ENCODE data around the gene VSTM2L.

VSTM2L gene

GRCh38 chr20:37869334-37869861, 33.5 kb upstream of the VSTM2L start:
- Histone ChIP-seq H3K4me1 (ENCODE audit: control insufficient read depth, insufficient read depth, low read length) (peaks cover 12% of the 10 kb centered on the region), H3K9me3 (ENCODE audit: control insufficient read depth, insufficient read depth, low read depth, low read length) (no peaks in the 10 kb centered on the region), H3K36me3 (ENCODE audit: control insufficient read depth, insufficient read depth, low read length) (peaks cover 4% of the 10 kb centered on the region)

GRCh38 chr20:37870294-37870693, 32.6 kb upstream of the VSTM2L start:
- no peaks in the 10 kb centered on the region for H3K27me3 ChIP-seq (ENCODE audit: control insufficient read depth, insufficient read depth, low read length)
- H3K36me3 ChIP-seq (ENCODE audit: control insufficient read depth, insufficient read depth, low read length), result peaks cover 4% of the 10 kb centered on the region
- H3K4me3 ChIP-seq (ENCODE audit: low read depth, low read length), result no peak overlapping the region
- H3K27ac ChIP-seq (ENCODE audit: low read depth, low read length), result no peak overlapping the region
- H3K4me1 ChIP-seq (ENCODE audit: control insufficient read depth, insufficient read depth, low read length), result peaks cover 12% of the 10 kb centered on the region
- no peak overlapping the region for H3K9ac ChIP-seq (ENCODE audit: low read length)
- H3K9me3 ChIP-seq (ENCODE audit: control insufficient read depth, insufficient read depth, low read depth, low read length), result no peaks in the 10 kb centered on the region

More at GRCh38 chr20:37869334-37869861, 33.5 kb upstream of the VSTM2L start:
- Histone ChIP-seq H3K9ac (ENCODE audit: low read length) (no peak overlapping the region), H3K27me3 (ENCODE audit: control insufficient read depth, insufficient read depth, low read length) (no peaks in the 10 kb centered on the region), H3K4me3 (ENCODE audit: low read depth, low read length) (no peak overlapping the region), H3K27ac (ENCODE audit: low read depth, low read length) (peak overlapping the region; percentile 46)

GRCh38 chr20:37871751-37872150, 31.2 kb upstream of the VSTM2L start:
- H3K27me3 ChIP-seq (ENCODE audit: control insufficient read depth, insufficient read depth, low read length), result no peaks in the 10 kb centered on the region
- H3K4me3 ChIP-seq (ENCODE audit: low read depth, low read length), result no peak overlapping the region
- H3K9ac ChIP-seq (ENCODE audit: low read length), result no peak overlapping the region
- H3K4me1 ChIP-seq (ENCODE audit: control insufficient read depth, insufficient read depth, low read length), result peaks cover 12% of the 10 kb centered on the region
- H3K36me3 ChIP-seq (ENCODE audit: control insufficient read depth, insufficient read depth, low read length), result peaks cover 4% of the 10 kb centered on the region
- H3K27ac ChIP-seq (ENCODE audit: low read depth, low read length), result no peak overlapping the region
- no peaks in the 10 kb centered on the region for H3K9me3 ChIP-seq (ENCODE audit: control insufficient read depth, insufficient read depth, low read depth, low read length)

- Histone ChIP-seq H3K4me3 (ENCODE audit: low read depth, low read length) (no peak overlapping the region), H3K4me1 (ENCODE audit: control insufficient read depth, insufficient read depth, low read length) (peaks cover 12% of the 10 kb centered on the region), H3K9ac (ENCODE audit: low read length) (no peak overlapping the region), H3K27ac (ENCODE audit: low read depth, low read length) (no peak overlapping the region), H3K9me3 (ENCODE audit: control insufficient read depth, insufficient read depth, low read depth, low read length) (no peaks in the 10 kb centered on the region), H3K36me3 (ENCODE audit: control insufficient read depth, insufficient read depth, low read length) (peaks cover 4% of the 10 kb centered on the region), H3K27me3 (ENCODE audit: control insufficient read depth, insufficient read depth, low read length) (no peaks in the 10 kb centered on the region)
These were observed 30.8 kb upstream of the VSTM2L start for GRCh38 chr20:37872161-37872560.

GRCh38 chr20:37873884-37874283, 29.0 kb upstream of the VSTM2L start:
- Histone ChIP-seq H3K27me3 (ENCODE audit: control insufficient read depth, insufficient read depth, low read length) (no peaks in the 10 kb centered on the region), H3K36me3 (ENCODE audit: control insufficient read depth, insufficient read depth, low read length) (peaks cover 4% of the 10 kb centered on the region), H3K27ac (ENCODE audit: low read depth, low read length) (no peak overlapping the region), H3K9ac (ENCODE audit: low read length) (no peak overlapping the region), H3K9me3 (ENCODE audit: control insufficient read depth, insufficient read depth, low read depth, low read length) (no peaks in the 10 kb centered on the region), H3K4me3 (ENCODE audit: low read depth, low read length) (no peak overlapping the region), H3K4me1 (ENCODE audit: control insufficient read depth, insufficient read depth, low read length) (peaks cover 7% of the 10 kb centered on the region)

- Histone ChIP-seq H3K36me3 (ENCODE audit: control insufficient read depth, insufficient read depth, low read length) (peaks cover under 1% of the 10 kb centered on the region), H3K27ac (ENCODE audit: low read depth, low read length) (no peak overlapping the region), H3K9me3 (ENCODE audit: control insufficient read depth, insufficient read depth, low read depth, low read length) (no peaks in the 10 kb centered on the region), H3K4me1 (ENCODE audit: control insufficient read depth, insufficient read depth, low read length) (no peaks in the 10 kb centered on the region), H3K9ac (ENCODE audit: low read length) (no peak overlapping the region), H3K27me3 (ENCODE audit: control insufficient read depth, insufficient read depth, low read length) (no peaks in the 10 kb centered on the region), H3K4me3 (ENCODE audit: low read depth, low read length) (no peak overlapping the region)
These were observed 27.3 kb upstream of the VSTM2L start for GRCh38 chr20:37875460-37876175.

GRCh38 chr20:37876863-37877262, 26.1 kb upstream of the VSTM2L start:
- no peak overlapping the region for H3K9ac ChIP-seq (ENCODE audit: low read length)
- no peaks in the 10 kb centered on the region for H3K27me3 ChIP-seq (ENCODE audit: control insufficient read depth, insufficient read depth, low read length)
- H3K4me1 ChIP-seq (ENCODE audit: control insufficient read depth, insufficient read depth, low read length), result no peaks in the 10 kb centered on the region
- H3K9me3 ChIP-seq (ENCODE audit: control insufficient read depth, insufficient read depth, low read depth, low read length), result no peaks in the 10 kb centered on the region
- no peak overlapping the region for H3K27ac ChIP-seq (ENCODE audit: low read depth, low read length)
- H3K4me3 ChIP-seq (ENCODE audit: low read depth, low read length), result no peak overlapping the region
- no peaks in the 10 kb centered on the region; the same call in 1 of the 2 replicates for H3K36me3 ChIP-seq (ENCODE audit: control insufficient read depth, insufficient read depth, low read length)

- Histone ChIP-seq H3K4me1 (ENCODE audit: control insufficient read depth, insufficient read depth, low read length) (no peaks in the 10 kb centered on the region), H3K9ac (ENCODE audit: low read length) (no peak overlapping the region), H3K9me3 (ENCODE audit: control insufficient read depth, insufficient read depth, low read depth, low read length) (no peaks in the 10 kb centered on the region), H3K4me3 (ENCODE audit: low read depth, low read length) (no peak overlapping the region), H3K27ac (ENCODE audit: low read depth, low read length) (no peak overlapping the region), H3K36me3 (ENCODE audit: control insufficient read depth, insufficient read depth, low read length) (no peaks in the 10 kb centered on the region; the same call in 1 of the 2 replicates), H3K27me3 (ENCODE audit: control insufficient read depth, insufficient read depth, low read length) (no peaks in the 10 kb centered on the region)
These were observed 24.8 kb upstream of the VSTM2L start for GRCh38 chr20:37877832-37878772.

- Histone ChIP-seq H3K4me1 (ENCODE audit: control insufficient read depth, insufficient read depth, low read length) (no peaks in the 10 kb centered on the region), H3K36me3 (ENCODE audit: control insufficient read depth, insufficient read depth, low read length) (no peaks in the 10 kb centered on the region; the same call in 1 of the 2 replicates), H3K27ac (ENCODE audit: low read depth, low read length) (no peak overlapping the region), H3K9me3 (ENCODE audit: control insufficient read depth, insufficient read depth, low read depth, low read length) (no peaks in the 10 kb centered on the region), H3K9ac (ENCODE audit: low read length) (no peak overlapping the region), H3K4me3 (ENCODE audit: low read depth, low read length) (no peak overlapping the region), H3K27me3 (ENCODE audit: control insufficient read depth, insufficient read depth, low read length) (no peaks in the 10 kb centered on the region)
These were observed 23.9 kb upstream of the VSTM2L start for GRCh38 chr20:37878835-37879599.

GRCh38 chr20:37879843-37880242, 23.1 kb upstream of the VSTM2L start:
- no peak overlapping the region for H3K27ac ChIP-seq (ENCODE audit: low read depth, low read length)
- no peak overlapping the region for H3K4me3 ChIP-seq (ENCODE audit: low read depth, low read length)
- no peaks in the 10 kb centered on the region for H3K27me3 ChIP-seq (ENCODE audit: control insufficient read depth, insufficient read depth, low read length)
- H3K4me1 ChIP-seq (ENCODE audit: control insufficient read depth, insufficient read depth, low read length), result no peaks in the 10 kb centered on the region
- H3K9ac ChIP-seq (ENCODE audit: low read length), result no peak overlapping the region
- H3K9me3 ChIP-seq (ENCODE audit: control insufficient read depth, insufficient read depth, low read depth, low read length), result no peaks in the 10 kb centered on the region
- H3K36me3 ChIP-seq (ENCODE audit: control insufficient read depth, insufficient read depth, low read length), result no peaks in the 10 kb centered on the region
